GM12878 (cell line): ENCODE data around the gene MDN1. TPM values are rescaled to one million over a fixed set of nuclear protein-coding genes. Genes with fewer than 3 reads are reported as not detected.

Experiments
- ATAC-seq: fragments of 200-7000 bp; cut with Tn5 transposase; 3 replicates; pipeline ENCODE4 v1.9.1; 2020; ENCODE audit warnings: mild to moderate bottlenecking, moderate library complexity
- BruUV-seq: library from RNA; stranded (reverse); fragments of 400-500 nt; replicated peaks from 2 replicates; lab custom pipeline; 2021; lab: Mats Ljungman, UMichigan
- CTCF ChIA-PET: fragments of 300-600 bp; sonication (Branson Sonifier 250); formaldehyde crosslinking; extraction: SDS; loops from one replicate; lab custom pipeline; 2021; ENCODE audit warnings: inconsistent platforms; lab: Yijun Ruan, JAX
- POLR2A ChIA-PET: fragments of 350-600 bp; formaldehyde crosslinking; extraction: SDS; loops from one replicate; lab custom pipeline; 2021; ENCODE audit warnings: inconsistent platforms; lab: Charles Lee
- RAD21 ChIA-PET: fragments of 300-600 bp; sonication (Branson Sonifier 250); formaldehyde crosslinking; loops from one replicate; lab custom pipeline; 2023; ENCODE audit warnings: antibody characterized with exemption; ENCODE audit not compliant: unreplicated experiment; lab: Charles Lee
- SMC1A ChIA-PET: fragments of 300-600 bp; sonication (Branson Sonifier 250); formaldehyde crosslinking; loops from one replicate; lab custom pipeline; 2023; ENCODE audit not compliant: unreplicated experiment, uncharacterized antibody; lab: Charles Lee
- DNase-seq: peaks from one replicate; pipeline ENCODE4 v3.0.0-alpha.2; 2011; ENCODE audit warnings: low read depth, low spot score
- FAIRE-seq: peaks from 3 replicates; lab custom pipeline; 2011; peaks lifted over from hg19 to GRCh38; lab: Jason Lieb, UNC
- H2AFZ ChIP-seq: 2 replicates; pipeline ENCODE4 v1.6.0; 2011; ENCODE audit warnings: low read depth, low read length, control low read depth; ENCODE audit not compliant: control insufficient read depth
- H3K27ac ChIP-seq: 2 replicates; pipeline ENCODE4 v1.5.1; 2011; ENCODE audit warnings: control low read depth; ENCODE audit not compliant: control insufficient read depth, insufficient read depth
- H3K27me3 ChIP-seq, 2 experiments: replicated peaks in 1 of 2; 2 replicates each; pipeline versions ENCODE4 v1.6.0 to v1.6.1; 2011; ENCODE audit warnings: low read length in 1 of 2; ENCODE audit not compliant: control insufficient read depth in 2 of 2, insufficient read depth in 2 of 2
- H3K36me3 ChIP-seq, 2 experiments: 2 replicates each; pipeline ENCODE4 v1.5.1; 2011; ENCODE audit warnings: low read length in 1 of 2; ENCODE audit not compliant: control insufficient read depth in 2 of 2, insufficient read depth in 2 of 2
- H3K4me1 ChIP-seq: 2 replicates; pipeline ENCODE4 v1.6.1; 2011; ENCODE audit warnings: mild to moderate bottlenecking, low read length, moderate library complexity, mixed read lengths; ENCODE audit not compliant: control insufficient read depth, insufficient read depth
- H3K4me2 ChIP-seq: 2 replicates; pipeline ENCODE4 v1.6.0; 2011; ENCODE audit warnings: control low read depth; ENCODE audit not compliant: control insufficient read depth, insufficient read depth
- H3K4me3 ChIP-seq: fragments of 200-600 bp; sonication (generic); 2 replicates; pipeline ENCODE4 v1.5.1; 2016
- H3K79me2 ChIP-seq: 2 replicates; pipeline ENCODE4 v1.6.0; 2011; ENCODE audit warnings: low read length; ENCODE audit not compliant: control insufficient read depth, insufficient read depth
- H3K9ac ChIP-seq: 2 replicates; pipeline ENCODE4 v1.8.0; 2011; ENCODE audit warnings: low read length, control low read depth, mixed read lengths; ENCODE audit not compliant: control insufficient read depth, insufficient read depth
- H3K9me3 ChIP-seq: replicated peaks from 3 replicates; pipeline ENCODE4 v1.5.1; 2011; ENCODE audit warnings: mild to moderate bottlenecking, low read length; ENCODE audit not compliant: control insufficient read depth, insufficient read depth
- H4K20me1 ChIP-seq: 2 replicates; pipeline ENCODE4 v1.6.0; 2011; ENCODE audit not compliant: control insufficient read depth, insufficient read depth
- EZH2 ChIP-seq: IDR thresholded peaks from 2 replicates; pipeline ENCODE4 v1.6.1; 2012; ENCODE audit warnings: low read depth, mild to moderate bottlenecking, control low read depth, inconsistent platforms, low read length, borderline replicate concordance; ENCODE audit not compliant: control insufficient read depth
- JUNB ChIP-seq: IDR thresholded peaks from 2 replicates; pipeline ENCODE4 v1.6.1; 2016; ENCODE audit warnings: antibody characterized with exemption, mild to moderate bottlenecking
- KDM1A ChIP-seq: fragments of 200-600 bp; sonication (generic); IDR thresholded peaks from 2 replicates; pipeline ENCODE4 v1.6.1; 2016; ENCODE audit warnings: borderline replicate concordance
- KLF5 ChIP-seq: fragments of 450-650 bp; IDR thresholded peaks from 2 replicates; pipeline ENCODE4 v1.6.1; 2014; ENCODE audit warnings: mild to moderate bottlenecking; ENCODE audit not compliant: partially characterized antibody
- MEF2A ChIP-seq: IDR thresholded peaks from 2 replicates; pipeline ENCODE4 v1.6.1; 2011; ENCODE audit warnings: low read depth, mild to moderate bottlenecking, low read length, moderate library complexity; ENCODE audit not compliant: insufficient read depth
- MTA3 ChIP-seq: IDR thresholded peaks from 2 replicates; pipeline ENCODE4 v1.6.1; 2012; ENCODE audit warnings: low read length, inconsistent platforms, borderline replicate concordance
- POLR2AphosphoS5 ChIP-seq: IDR thresholded peaks from 2 replicates; pipeline ENCODE4 v1.6.1; 2011; ENCODE audit warnings: mild to moderate bottlenecking, low read length, inconsistent platforms
- POU2F2 ChIP-seq: IDR thresholded peaks from 3 replicates; pipeline ENCODE4 v1.6.1; 2011; ENCODE audit warnings: low read depth, mild to moderate bottlenecking, low read length, borderline replicate concordance
- RAD51 ChIP-seq: fragments of 450-650 bp; IDR thresholded peaks from 2 replicates; pipeline ENCODE4 v1.6.1; 2016; ENCODE audit warnings: moderate library complexity, mild to moderate bottlenecking, inconsistent platforms
- RBBP5 ChIP-seq: fragments of 200-600 bp; sonication (generic); conservative IDR thresholded peaks from 2 replicates; pipeline ENCODE4 v1.6.1; 2016
- RUNX3 ChIP-seq: IDR thresholded peaks from 2 replicates; pipeline ENCODE4 v1.6.1; 2012; ENCODE audit warnings: low read length, inconsistent platforms
- SIN3A ChIP-seq: IDR thresholded peaks from 2 replicates; pipeline ENCODE4 v1.6.1; 2012; ENCODE audit warnings: low read depth, low read length, improper control_type of control experiment
- SMAD5 ChIP-seq: IDR thresholded peaks from 2 replicates; pipeline ENCODE4 v1.6.1; 2016; ENCODE audit warnings: antibody characterized with exemption, low read depth
- SMARCA5 ChIP-seq: fragments of 450-650 bp; IDR thresholded peaks from 2 replicates; pipeline ENCODE4 v1.6.1; 2017; ENCODE audit warnings: mild to moderate bottlenecking
- SREBF2 ChIP-seq: IDR thresholded peaks from 2 replicates; pipeline ENCODE4 v1.6.1; 2012; ENCODE audit warnings: mild to moderate bottlenecking, low read length
- TCF7 ChIP-seq: IDR thresholded peaks from 2 replicates; pipeline ENCODE4 v1.6.1; 2014; ENCODE audit warnings: antibody characterized with exemption, borderline replicate concordance
- WRNIP1 ChIP-seq: IDR thresholded peaks from 2 replicates; pipeline ENCODE4 v1.6.1; 2011; ENCODE audit warnings: low read depth, low read length, improper control_type of control experiment, borderline replicate concordance
- ZBED1 ChIP-seq: IDR thresholded peaks from 2 replicates; pipeline ENCODE4 v1.6.1; 2016; ENCODE audit warnings: borderline replicate concordance
- WGBS: methylation state at CpG from one replicate; pipeline ENCODE4 v1.1.6; 2016; ENCODE audit warnings: low lambda C conversion rate; ENCODE audit not compliant: insufficient replicate concordance, insufficient coverage; ENCODE audit errors: missing lambda C conversion rate; 5-methylcytosine and 5-hydroxymethylcytosine counted together
- in situ Hi-C: fragments of 300-500 bp; cut with MboI; formaldehyde crosslinking; loops from 9 replicates; pipeline ENCODE4 v1.14.3; 2018; ENCODE audit warnings: mixed read lengths
- intact Hi-C: fragments of 100-400 bp; cut with micrococcal nuclease; formaldehyde crosslinking; loops from one replicate; pipeline ENCODE4 v1.14.2; 2022; ENCODE audit not compliant: unreplicated experiment
- polyA plus RNA-seq, 11 experiments: library from polyadenylated mRNA; depleted of rRNA in 4 of 11; unstranded in 6 of 11; stranded (reverse) in 5 of 11; fragments of >200 nt; fragmentation: Nextera tagmentation in 4 of 11; fragmentation: Illumina TruSeq in 1 of 11; extraction: Ambion mirVana in 4 of 11; extraction: Trizol in 1 of 11; gene quantifications; 1 replicate in 1 of 11; 2 replicates in 10 of 11; pipeline versions ENCODE4 v1.2.1 to v1.2.3, GENCODE V29; 2011 to 2016; ENCODE audit warnings: inconsistent platforms in 2 of 11, missing spikeins in 2 of 11, low read depth in 1 of 11
- total RNA-seq, 4 experiments: library from RNA; depleted of rRNA in 3 of 4; stranded (reverse); fragments of >200 nt in 3 of 4; fragmentation: Illumina TruSeq in 1 of 4; extraction: Trizol in 1 of 4; gene quantifications; 2 replicates each; pipeline versions ENCODE4 v1.2.1 to v1.2.3, GENCODE V29; 2013 to 2021
- TF ChIP-seq, protein P1 (sequence below): fragments of 450-650 bp; IDR thresholded peaks from 2 replicates; pipeline ENCODE4 v1.6.1; 2018; ENCODE audit warnings: mild to moderate bottlenecking, low read depth, moderate library complexity; ENCODE audit not compliant: partially characterized antibody
- TF ChIP-seq, protein P2 (sequence below): fragments of 450-650 bp; IDR thresholded peaks from 2 replicates; pipeline ENCODE4 v1.6.1; 2018; ENCODE audit warnings: borderline replicate concordance, mild to moderate bottlenecking; ENCODE audit not compliant: partially characterized antibody
- TF ChIP-seq, protein P3 (sequence below): fragments of 450-650 bp; IDR thresholded peaks from 2 replicates; pipeline ENCODE4 v1.6.1; 2016; ENCODE audit warnings: mild to moderate bottlenecking

MDN1 gene
- total and polyA plus RNA-seq, 10 of the 15 experiments (the other 5 are each of a cell fraction or from before 2014, with no cell fraction given) = 14.3 to 50.1 (median 22.1) TPM

DNA sequence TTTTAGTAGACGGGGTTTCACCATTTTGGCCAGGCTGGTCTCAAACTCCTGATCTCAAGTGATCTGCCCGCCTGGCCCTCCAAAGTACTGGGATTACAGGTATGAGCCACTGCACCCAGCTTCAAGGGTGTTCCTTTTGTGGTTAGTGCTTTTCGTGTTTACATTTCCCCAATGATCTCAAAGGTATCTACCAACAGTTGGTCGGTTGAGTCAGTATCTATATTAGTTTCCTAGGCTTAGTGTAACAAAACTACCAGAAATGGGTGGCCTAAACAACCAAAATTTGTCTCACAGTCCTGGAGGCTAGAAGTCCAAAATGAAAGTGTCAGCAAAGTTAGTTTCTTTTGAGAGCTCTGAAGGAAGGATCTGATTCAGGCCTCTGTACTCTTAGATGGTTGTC lies 40.1 kb upstream of the MDN1 start:
- ChIA-PET POLR2A (interaction anchor here (1.2 kb wide), 1 partner anchor 31 kb away, joined by 4 read pairs; the partner anchor contains the start of gene CASP8AP2), SMC1A (interaction anchor here (0.8 kb wide), 1 partner anchor 488 kb away, joined by 3 read pairs; no protein-coding TSS in a partner anchor), CTCF (no interaction called here), RAD21 (interaction anchor here (1.4 kb wide), 1 partner anchor 30 kb away, joined by 5 read pairs; no protein-coding TSS in a partner anchor)
- FAIRE-seq (no peak), DNase-seq (peak; percentile 59), ATAC-seq (peak; percentile 75)
- Histone ChIP-seq H3K27me3 (no peaks in the 10 kb centered on the region), H3K4me1 (peaks cover 25% of the 10 kb centered on the region), H3K4me2 (no peak overlapping the region), H3K4me3 (no peak overlapping the region), H3K79me2 (no peaks in the 10 kb centered on the region), H3K9ac (no peak overlapping the region), H4K20me1 (no peaks in the 10 kb centered on the region), H3K9me3 (no peaks in the 10 kb centered on the region), H3K27ac (peak overlapping the region; percentile 42; the same call in 1 of the 2 replicates), H2AFZ (no peak overlapping the region; the same call in 1 of the 2 replicates), H3K36me3 (peaks cover 3 to 7% of the 10 kb centered on the region in 2 experiments; a peak in 3 of 4 replicates)
- no TSS peak for BruUV-seq
- 26% methylated on average over 4 of the region's 4 CpGs for WGBS
- in situ Hi-C loops = no loop called here
- intact Hi-C loops = no loop called here
- TF ChIP-seq POU2F2 (no peak), RAD51 (no peak), RBBP5 (no peak), EZH2 (no peak), WRNIP1 (no peak), KLF5 (no peak), SREBF2 (no peak), MEF2A (peak; percentile 59; the same call in 1 of the 2 replicates), SIN3A (no peak), TCF7 (no peak), POLR2AphosphoS5 (no peak), ZBED1 (no peak), SMARCA5 (no peak), RUNX3 (peak; percentile 78), KDM1A (no peak), MTA3 (no peak), JUNB (peak; percentile 42), SMAD5 (no peak)
- TF ChIP-seq, protein P1, sequence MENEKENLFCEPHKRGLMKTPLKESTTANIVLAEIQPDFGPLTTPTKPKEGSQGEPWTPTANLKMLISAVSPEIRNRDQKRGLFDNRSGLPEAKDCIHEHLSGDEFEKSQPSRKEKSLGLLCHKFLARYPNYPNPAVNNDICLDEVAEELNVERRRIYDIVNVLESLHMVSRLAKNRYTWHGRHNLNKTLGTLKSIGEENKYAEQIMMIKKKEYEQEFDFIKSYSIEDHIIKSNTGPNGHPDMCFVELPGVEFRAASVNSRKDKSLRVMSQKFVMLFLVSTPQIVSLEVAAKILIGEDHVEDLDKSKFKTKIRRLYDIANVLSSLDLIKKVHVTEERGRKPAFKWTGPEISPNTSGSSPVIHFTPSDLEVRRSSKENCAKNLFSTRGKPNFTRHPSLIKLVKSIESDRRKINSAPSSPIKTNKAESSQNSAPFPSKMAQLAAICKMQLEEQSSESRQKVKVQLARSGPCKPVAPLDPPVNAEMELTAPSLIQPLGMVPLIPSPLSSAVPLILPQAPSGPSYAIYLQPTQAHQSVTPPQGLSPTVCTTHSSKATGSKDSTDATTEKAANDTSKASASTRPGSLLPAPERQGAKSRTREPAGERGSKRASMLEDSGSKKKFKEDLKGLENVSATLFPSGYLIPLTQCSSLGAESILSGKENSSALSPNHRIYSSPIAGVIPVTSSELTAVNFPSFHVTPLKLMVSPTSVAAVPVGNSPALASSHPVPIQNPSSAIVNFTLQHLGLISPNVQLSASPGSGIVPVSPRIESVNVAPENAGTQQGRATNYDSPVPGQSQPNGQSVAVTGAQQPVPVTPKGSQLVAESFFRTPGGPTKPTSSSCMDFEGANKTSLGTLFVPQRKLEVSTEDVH = no peak
- TF ChIP-seq, protein P2, sequence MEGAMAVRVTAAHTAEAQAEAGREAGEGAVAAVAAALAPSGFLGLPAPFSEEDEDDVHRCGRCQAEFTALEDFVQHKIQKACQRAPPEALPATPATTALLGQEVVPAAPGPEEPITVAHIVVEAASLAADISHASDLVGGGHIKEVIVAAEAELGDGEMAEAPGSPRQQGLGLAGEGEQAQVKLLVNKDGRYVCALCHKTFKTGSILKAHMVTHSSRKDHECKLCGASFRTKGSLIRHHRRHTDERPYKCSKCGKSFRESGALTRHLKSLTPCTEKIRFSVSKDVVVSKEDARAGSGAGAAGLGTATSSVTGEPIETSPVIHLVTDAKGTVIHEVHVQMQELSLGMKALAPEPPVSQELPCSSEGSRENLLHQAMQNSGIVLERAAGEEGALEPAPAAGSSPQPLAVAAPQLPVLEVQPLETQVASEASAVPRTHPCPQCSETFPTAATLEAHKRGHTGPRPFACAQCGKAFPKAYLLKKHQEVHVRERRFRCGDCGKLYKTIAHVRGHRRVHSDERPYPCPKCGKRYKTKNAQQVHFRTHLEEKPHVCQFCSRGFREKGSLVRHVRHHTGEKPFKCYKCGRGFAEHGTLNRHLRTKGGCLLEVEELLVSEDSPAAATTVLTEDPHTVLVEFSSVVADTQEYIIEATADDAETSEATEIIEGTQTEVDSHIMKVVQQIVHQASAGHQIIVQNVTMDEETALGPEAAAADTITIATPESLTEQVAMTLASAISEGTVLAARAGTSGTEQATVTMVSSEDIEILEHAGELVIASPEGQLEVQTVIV = no peak
- TF ChIP-seq, protein P3, sequence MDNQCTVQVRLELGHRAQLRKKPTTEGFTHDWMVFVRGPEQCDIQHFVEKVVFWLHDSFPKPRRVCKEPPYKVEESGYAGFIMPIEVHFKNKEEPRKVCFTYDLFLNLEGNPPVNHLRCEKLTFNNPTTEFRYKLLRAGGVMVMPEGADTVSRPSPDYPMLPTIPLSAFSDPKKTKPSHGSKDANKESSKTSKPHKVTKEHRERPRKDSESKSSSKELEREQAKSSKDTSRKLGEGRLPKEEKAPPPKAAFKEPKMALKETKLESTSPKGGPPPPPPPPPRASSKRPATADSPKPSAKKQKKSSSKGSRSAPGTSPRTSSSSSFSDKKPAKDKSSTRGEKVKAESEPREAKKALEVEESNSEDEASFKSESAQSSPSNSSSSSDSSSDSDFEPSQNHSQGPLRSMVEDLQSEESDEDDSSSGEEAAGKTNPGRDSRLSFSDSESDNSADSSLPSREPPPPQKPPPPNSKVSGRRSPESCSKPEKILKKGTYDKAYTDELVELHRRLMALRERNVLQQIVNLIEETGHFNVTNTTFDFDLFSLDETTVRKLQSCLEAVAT = no peak
